HG02840 (cell line): ENCODE results near the gene RAD51B.
"Not testable (repeated sequence)": the region's sequence is repeated elsewhere in the genome, so short reads cannot be mapped to it uniquely, and the experiment has no call there.

Source experiments
- ATAC-seq: cut with Tn5 transposase; IDR thresholded peaks from one replicate; pipeline ENCODE4 v1.9.1; 2021; ENCODE audit warnings: mild to moderate bottlenecking, moderate library complexity, moderate number of reproducible peaks; ENCODE audit not compliant: unreplicated experiment, low FRiP score

RAD51B gene

GRCh38 chr14:68749487-68750475 is 930.2 kb downstream of the RAD51B start:
- no peak for ATAC-seq

GRCh38 chr14:68752271-68753006 is 932.9 kb downstream of the RAD51B start:
- ATAC-seq = no peak

- no peak for ATAC-seq
These were observed 934.1 kb downstream of the RAD51B start for GRCh38 chr14:68753690-68754089.

GRCh38 chr14:68755016-68755353 is 935.4 kb downstream of the RAD51B start:
- ATAC-seq = no peak

GRCh38 chr14:68756000-68756481 is 936.5 kb downstream of the RAD51B start:
- no peak for ATAC-seq

- ATAC-seq = no peak
These were observed 937.2 kb downstream of the RAD51B start for GRCh38 chr14:68756734-68757133.

GRCh38 chr14:68757618-68758081 is 938.1 kb downstream of the RAD51B start:
- ATAC-seq = no peak

- no peak for ATAC-seq
These were observed 938.7 kb downstream of the RAD51B start for GRCh38 chr14:68758301-68758700.

- no peak for ATAC-seq
These were observed 939.5 kb downstream of the RAD51B start for GRCh38 chr14:68759017-68759560.

GRCh38 chr14:68759937-68760336 is 940.4 kb downstream of the RAD51B start:
- no peak for ATAC-seq

- no peak for ATAC-seq
These were observed 941.2 kb downstream of the RAD51B start for GRCh38 chr14:68760761-68761160.

GRCh38 chr14:68761391-68761790 is 941.8 kb downstream of the RAD51B start:
- no peak for ATAC-seq

- no peak for ATAC-seq
These were observed 943.6 kb downstream of the RAD51B start for GRCh38 chr14:68762953-68763764.

- not testable (repeated sequence) for ATAC-seq
These were observed 944.3 kb downstream of the RAD51B start for GRCh38 chr14:68763843-68764242.

- no peak for ATAC-seq
These were observed 947.0 kb downstream of the RAD51B start for GRCh38 chr14:68766299-68767247.

GRCh38 chr14:68767248-68767645 is 947.7 kb downstream of the RAD51B start:
- no peak for ATAC-seq

- ATAC-seq = no peak
These were observed 948.7 kb downstream of the RAD51B start for GRCh38 chr14:68768316-68768715.

GRCh38 chr14:68770051-68770450 is 950.5 kb downstream of the RAD51B start:
- no peak for ATAC-seq
